Measurements from ENCODE around the gene LINGO1.

Gene LINGO1

GRCh38 chr15:77646104-77646694 lies 13.5 kb upstream of the LINGO1 start:
- no peak overlapping the region for H3K27ac Mint-ChIP-seq
- DNase-seq (ENCODE audit: low spot score), result no peak
- no peaks in the 10 kb centered on the region for H3K36me3 Mint-ChIP-seq (ENCODE audit: low read depth)
- H3K9me3 Mint-ChIP-seq, result no peaks in the 10 kb centered on the region
- H3K4me3 Mint-ChIP-seq, result no peak overlapping the region
- no peaks in the 10 kb centered on the region for H3K4me1 Mint-ChIP-seq (ENCODE audit: low read depth)
- H3K27me3 Mint-ChIP-seq (ENCODE audit: low read depth), result peaks cover 6% of the 10 kb centered on the region

GRCh38 chr15:77645602-77646001 lies 12.9 kb upstream of the LINGO1 start:
- no peaks in the 10 kb centered on the region for H3K4me1 Mint-ChIP-seq (ENCODE audit: low read depth)
- no peaks in the 10 kb centered on the region for H3K36me3 Mint-ChIP-seq (ENCODE audit: low read depth)
- peaks cover 3% of the 10 kb centered on the region for H3K27me3 Mint-ChIP-seq (ENCODE audit: low read depth)
- no peak for DNase-seq (ENCODE audit: low spot score)
- no peak overlapping the region for H3K4me3 Mint-ChIP-seq
- H3K9me3 Mint-ChIP-seq, result no peaks in the 10 kb centered on the region
- H3K27ac Mint-ChIP-seq, result no peak overlapping the region

GRCh38 chr15:77644543-77645247 lies 12.0 kb upstream of the LINGO1 start:
- Mint-ChIP-seq H3K4me3 (no peak overlapping the region), H3K36me3 (ENCODE audit: low read depth) (no peaks in the 10 kb centered on the region), H3K27me3 (ENCODE audit: low read depth) (no peaks in the 10 kb centered on the region), H3K9me3 (no peaks in the 10 kb centered on the region), H3K27ac (no peak overlapping the region), H3K4me1 (ENCODE audit: low read depth) (no peaks in the 10 kb centered on the region)
- DNase-seq (ENCODE audit: low spot score), result no peak

GRCh38 chr15:77643764-77644163 lies 11.1 kb upstream of the LINGO1 start:
- Mint-ChIP-seq H3K4me1 (ENCODE audit: low read depth) (no peaks in the 10 kb centered on the region), H3K36me3 (ENCODE audit: low read depth) (no peaks in the 10 kb centered on the region), H3K4me3 (no peak overlapping the region), H3K27me3 (ENCODE audit: low read depth) (no peaks in the 10 kb centered on the region), H3K27ac (no peak overlapping the region), H3K9me3 (no peaks in the 10 kb centered on the region)
- DNase-seq (ENCODE audit: low spot score), result no peak

GRCh38 chr15:77642793-77643430 lies 10.2 kb upstream of the LINGO1 start:
- H3K27ac Mint-ChIP-seq, result no peak overlapping the region
- DNase-seq (ENCODE audit: low spot score), result no peak
- no peaks in the 10 kb centered on the region for H3K27me3 Mint-ChIP-seq (ENCODE audit: low read depth)
- H3K4me3 Mint-ChIP-seq, result no peak overlapping the region
- H3K9me3 Mint-ChIP-seq, result no peaks in the 10 kb centered on the region
- H3K36me3 Mint-ChIP-seq (ENCODE audit: low read depth), result no peaks in the 10 kb centered on the region
- no peaks in the 10 kb centered on the region for H3K4me1 Mint-ChIP-seq (ENCODE audit: low read depth)

GRCh38 chr15:77641999-77642398 lies 9.3 kb upstream of the LINGO1 start:
- Mint-ChIP-seq H3K9me3 (no peaks in the 10 kb centered on the region), H3K4me3 (no peak overlapping the region), H3K36me3 (ENCODE audit: low read depth) (no peaks in the 10 kb centered on the region), H3K4me1 (ENCODE audit: low read depth) (no peaks in the 10 kb centered on the region), H3K27ac (no peak overlapping the region), H3K27me3 (ENCODE audit: low read depth) (no peaks in the 10 kb centered on the region)
- DNase-seq (ENCODE audit: low spot score), result no peak

- H3K4me1 Mint-ChIP-seq (ENCODE audit: low read depth), result no peaks in the 10 kb centered on the region
- no peaks in the 10 kb centered on the region for H3K36me3 Mint-ChIP-seq (ENCODE audit: low read depth)
- peaks cover 7% of the 10 kb centered on the region for H3K27me3 Mint-ChIP-seq (ENCODE audit: low read depth)
- no peak for DNase-seq (ENCODE audit: low spot score)
- no peak overlapping the region for H3K27ac Mint-ChIP-seq
- H3K9me3 Mint-ChIP-seq, result no peaks in the 10 kb centered on the region
- no peak overlapping the region for H3K4me3 Mint-ChIP-seq
Measured at GRCh38 chr15:77640615-77641014, 7.9 kb upstream of the LINGO1 start.

- Mint-ChIP-seq H3K4me1 (ENCODE audit: low read depth) (no peaks in the 10 kb centered on the region), H3K27ac (no peak overlapping the region), H3K9me3 (no peaks in the 10 kb centered on the region), H3K27me3 (ENCODE audit: low read depth) (peaks cover 12% of the 10 kb centered on the region), H3K36me3 (ENCODE audit: low read depth) (no peaks in the 10 kb centered on the region), H3K4me3 (no peak overlapping the region)
- DNase-seq (ENCODE audit: low spot score), result no peak
Measured at GRCh38 chr15:77639431-77639830, 6.7 kb upstream of the LINGO1 start.

GRCh38 chr15:77637851-77638692 lies 5.4 kb upstream of the LINGO1 start:
- peaks cover 24% of the 10 kb centered on the region for H3K27me3 Mint-ChIP-seq (ENCODE audit: low read depth)
- H3K36me3 Mint-ChIP-seq (ENCODE audit: low read depth), result no peaks in the 10 kb centered on the region
- H3K27ac Mint-ChIP-seq, result no peak overlapping the region

GRCh38 chr15:77636209-77636608 lies 3.5 kb upstream of the LINGO1 start:
- no peaks in the 10 kb centered on the region for H3K4me1 Mint-ChIP-seq (ENCODE audit: low read depth)
- H3K9me3 Mint-ChIP-seq, result no peaks in the 10 kb centered on the region
- peaks cover 30% of the 10 kb centered on the region for H3K27me3 Mint-ChIP-seq (ENCODE audit: low read depth)
- H3K27ac Mint-ChIP-seq, result no peak overlapping the region
- DNase-seq (ENCODE audit: low spot score), result no peak
- no peaks in the 10 kb centered on the region for H3K36me3 Mint-ChIP-seq (ENCODE audit: low read depth)
- no peak overlapping the region for H3K4me3 Mint-ChIP-seq

More at GRCh38 chr15:77637851-77638692, 5.4 kb upstream of the LINGO1 start:
- no peak for DNase-seq (ENCODE audit: low spot score)
- Mint-ChIP-seq H3K4me1 (ENCODE audit: low read depth) (no peaks in the 10 kb centered on the region), H3K4me3 (no peak overlapping the region), H3K9me3 (no peaks in the 10 kb centered on the region)

- H3K36me3 Mint-ChIP-seq (ENCODE audit: low read depth), result no peaks in the 10 kb centered on the region
- H3K27ac Mint-ChIP-seq, result no peak overlapping the region
- peak; percentile 53 for DNase-seq (ENCODE audit: low spot score)
- no peaks in the 10 kb centered on the region for H3K4me1 Mint-ChIP-seq (ENCODE audit: low read depth)
- H3K4me3 Mint-ChIP-seq, result peak overlapping the region; percentile 24
- peaks cover 48% of the 10 kb centered on the region for H3K27me3 Mint-ChIP-seq (ENCODE audit: low read depth)
- H3K9me3 Mint-ChIP-seq, result no peaks in the 10 kb centered on the region
Measured at GRCh38 chr15:77634266-77634962, 1.7 kb upstream of the LINGO1 start.

- Mint-ChIP-seq H3K4me3 (peak overlapping the region; percentile 8), H3K27me3 (ENCODE audit: low read depth) (peaks cover 53% of the 10 kb centered on the region), H3K27ac (no peak overlapping the region)
Measured at GRCh38 chr15:77633913-77634265, 1.2 kb upstream of the LINGO1 start.

GRCh38 chr15:77633134-77633912 lies 611 bp upstream of the LINGO1 start:
- Mint-ChIP-seq H3K27ac (no peak overlapping the region), H3K4me1 (ENCODE audit: low read depth) (no peaks in the 10 kb centered on the region), H3K4me3 (no peak overlapping the region), H3K27me3 (ENCODE audit: low read depth) (peaks cover 57% of the 10 kb centered on the region), H3K9me3 (no peaks in the 10 kb centered on the region), H3K36me3 (ENCODE audit: low read depth) (no peaks in the 10 kb centered on the region)
- peak; percentile 61 for DNase-seq (ENCODE audit: low spot score)

More at GRCh38 chr15:77633913-77634265, 1.2 kb upstream of the LINGO1 start:
- Mint-ChIP-seq H3K9me3 (no peaks in the 10 kb centered on the region), H3K4me1 (ENCODE audit: low read depth) (no peaks in the 10 kb centered on the region), H3K36me3 (ENCODE audit: low read depth) (no peaks in the 10 kb centered on the region)
- DNase-seq (ENCODE audit: low spot score), result no peak

Data from T-helper 2 cell treated with Interferon-gamma antibody and Interleukin-4, amounts not matched to agents 5 μg/mL and 100 μg/mL, for 36 hours (primary cell).